GM20000 (cell line): ENCODE results near the gene OAT.

Experiments used
- DNase-seq: peaks from one replicate; pipeline ENCODE4 v3.0.0; 2012; ENCODE audit warnings: low spot score
- CTCF ChIP-seq: IDR thresholded peaks from 2 replicates; pipeline ENCODE4 v1.5.1; 2012; ENCODE audit warnings: mild to moderate bottlenecking, control low read depth; ENCODE audit errors: extremely low read depth, missing control alignments

OAT gene

GRCh38 chr10:124451276-124451675, 32.6 kb upstream of the OAT start:
- no peak for DNase-seq

GRCh38 chr10:124450783-124451057, 32.0 kb upstream of the OAT start:
- DNase-seq, result no peak
- TF ChIP-seq CTCF, result no peak

More at GRCh38 chr10:124451276-124451675, 32.6 kb upstream of the OAT start:
- no peak for TF ChIP-seq CTCF

- no peak for DNase-seq
- TF ChIP-seq CTCF, result no peak
These were observed 31.5 kb upstream of the OAT start, which contains the start of gene NKX1-2 for GRCh38 chr10:124450012-124450782. Gene NKX1-2, minus strand, starts transcription at chr10:124450035. Its CDS starts 92 bp downstream, at chr10:124449943.

GRCh38 chr10:124449170-124450011, 30.7 kb upstream of the OAT start:
- no peak for TF ChIP-seq CTCF
- DNase-seq, result no peak

- no peak for DNase-seq
- no peak for TF ChIP-seq CTCF
These were observed 30.0 kb upstream of the OAT start for GRCh38 chr10:124448696-124449169.

DNA sequence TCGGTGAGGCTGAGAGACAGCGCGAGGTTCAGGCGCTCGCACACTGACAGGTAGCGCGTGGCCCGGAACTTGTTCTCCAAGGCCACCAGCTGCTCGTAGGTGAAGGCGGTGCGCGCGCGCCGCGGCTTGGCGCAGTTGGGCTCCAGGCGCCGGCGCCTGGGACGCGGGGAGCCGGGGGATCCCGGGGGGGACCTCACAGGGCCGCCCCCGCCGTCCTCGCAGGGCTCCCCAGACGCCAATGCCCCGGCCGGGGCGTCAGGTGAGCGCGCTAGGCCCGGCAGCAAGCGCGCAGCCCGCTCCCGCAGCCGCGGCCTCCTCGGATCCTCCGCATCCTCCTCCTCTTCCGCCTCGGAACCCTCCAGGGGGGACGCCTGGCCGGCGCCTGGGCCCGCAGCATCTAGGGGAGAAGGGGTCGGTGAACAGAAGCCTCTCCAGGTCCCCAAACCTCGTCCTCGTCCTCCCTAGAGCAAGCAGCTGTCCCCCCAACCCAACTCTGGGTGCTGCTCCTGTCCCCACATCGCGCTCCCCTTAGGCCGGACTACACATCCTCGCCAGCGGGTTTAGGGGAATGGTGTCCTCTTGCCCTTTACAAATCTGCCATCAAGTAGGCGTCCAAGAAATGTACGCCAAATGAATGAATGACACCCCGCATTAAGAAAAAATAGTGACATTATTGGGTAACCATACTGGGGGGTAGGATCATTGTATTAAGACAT, 29.2 kb upstream of the OAT start:
- DNase-seq, result peak; percentile 49
- no peak for TF ChIP-seq CTCF
